Measurements from ENCODE around the gene ANKRD9. TPM values are rescaled to one million over a fixed set of nuclear protein-coding genes. Genes with fewer than 3 reads are reported as not detected.
"Not testable (repeated sequence)": the region's sequence is repeated elsewhere in the genome, so short reads cannot be mapped to it uniquely, and the experiment has no call there.

The ANKRD9 gene
- total RNA-seq, 3 donors from 2014 or later = 10.4 to 24.9 (median 22.8) TPM

- no peaks in the 10 kb centered on the region for H3K4me1 ChIP-seq
- no peaks in the 10 kb centered on the region for H3K36me3 ChIP-seq
- peak overlapping the region; percentile 84 to 85 for H3K27ac ChIP-seq
- H3K4me3 ChIP-seq = peak overlapping the region; percentile 76 to 100 (median 84)
- H3K9me3 ChIP-seq = no peaks in the 10 kb centered on the region
- intact Hi-C loops (cut with DNase I; ENCODE audit: low total_unique reads) = no loop called here
- H3K27me3 ChIP-seq = no peaks in the 10 kb centered on the region
- no peak for DNase-seq (ENCODE audit: low spot score in 2 of 2)
- TF ChIP-seq POLR2A (IDR thresholded peaks at IDR 0.05) (no peak), CTCF (IDR thresholded peaks at IDR 0.05) (no peak), POLR2AphosphoS5 (IDR thresholded peaks at IDR 0.05) (no peak)
Observed at GRCh38 chr14:102554821-102555819, 45.5 kb upstream of the ANKRD9 start.

- TF ChIP-seq CTCF (IDR thresholded peaks at IDR 0.05) (no peak), POLR2A (IDR thresholded peaks at IDR 0.05) (no peak), POLR2AphosphoS5 (IDR thresholded peaks at IDR 0.05) (no peak)
- no peaks in the 10 kb centered on the region for H3K9me3 ChIP-seq
- no peaks in the 10 kb centered on the region for H3K36me3 ChIP-seq
- no peaks in the 10 kb centered on the region for H3K4me1 ChIP-seq
- H3K27me3 ChIP-seq = no peaks in the 10 kb centered on the region
- DNase-seq (ENCODE audit: low spot score in 2 of 2) = no peak
- intact Hi-C loops (cut with DNase I; ENCODE audit: low total_unique reads) = no loop called here
- H3K27ac ChIP-seq = no peak overlapping the region
- H3K4me3 ChIP-seq = no peak overlapping the region
Observed at GRCh38 chr14:102551995-102552705, 42.6 kb upstream of the ANKRD9 start.

- H3K9me3 ChIP-seq; intact Hi-C loops (cut with DNase I; ENCODE audit: low total_unique reads); DNase-seq (ENCODE audit: low spot score in 2 of 2); H3K4me3 ChIP-seq; H3K27me3 ChIP-seq; H3K36me3 ChIP-seq; H3K4me1 ChIP-seq; H3K27ac ChIP-seq: not testable (repeated sequence)
Observed at GRCh38 chr14:102550927-102551401, 41.4 kb upstream of the ANKRD9 start.

- H3K36me3 ChIP-seq = no peaks in the 10 kb centered on the region
- no peak for TF ChIP-seq POLR2A (IDR thresholded peaks at IDR 0.05)
- H3K4me3 ChIP-seq = no peak overlapping the region
- H3K4me1 ChIP-seq = peaks cover 0 to 4% of the 10 kb centered on the region in 2 donors
- no peak overlapping the region for H3K27ac ChIP-seq
- H3K27me3 ChIP-seq = peaks cover 3 to 11% of the 10 kb centered on the region in 2 donors
- no peak for DNase-seq (ENCODE audit: low spot score in 2 of 2)
- intact Hi-C loops (cut with DNase I; ENCODE audit: low total_unique reads) = no loop called here
- no peaks in the 10 kb centered on the region for H3K9me3 ChIP-seq
Observed at GRCh38 chr14:102548616-102549240, 39.2 kb upstream of the ANKRD9 start.

GRCh38 chr14:102545461-102546265 is 36.1 kb upstream of the ANKRD9 start:
- TF ChIP-seq CTCF (IDR thresholded peaks at IDR 0.05) = no peak
- no peak for TF ChIP-seq POLR2AphosphoS5 (IDR thresholded peaks at IDR 0.05)
- TF ChIP-seq POLR2A (IDR thresholded peaks at IDR 0.05) = no peak
- no peak for DNase-seq (ENCODE audit: low spot score in 2 of 2)
- peak overlapping the region in 1 of 2 donors; percentile 3 for H3K27ac ChIP-seq
- peak overlapping the region in 2 of 3 donors; percentile 26 to 36 for H3K4me3 ChIP-seq
- intact Hi-C loops (cut with DNase I; ENCODE audit: low total_unique reads) = no loop called here
- H3K4me1 ChIP-seq = peaks cover 0 to 4% of the 10 kb centered on the region in 2 donors
- H3K9me3 ChIP-seq = no peaks in the 10 kb centered on the region
- H3K27me3 ChIP-seq = peaks cover 3 to 11% of the 10 kb centered on the region in 2 donors
- H3K36me3 ChIP-seq = no peaks in the 10 kb centered on the region

Measured in breast epithelium (tissue), 4 donors.